Activated T-cell treated with anti-CD3 and anti-CD28 coated beads, Interleukin-2, amount 50 U/mL, for 72 hours (primary cell): ENCODE results near the gene CSMD2. TPM values are rescaled to one million over a fixed set of nuclear protein-coding genes. Genes with fewer than 3 reads are reported as not detected.

Experiments
- ATAC-seq, 2 donors: fragments of 150-1000 bp; cut with Tn5 transposase; replicated peaks in 1 of 2; 2 replicates each; pipeline ENCODE4 v1.10.0; 2021; ENCODE audit warnings: moderate library complexity in 2 of 2, mild to moderate bottlenecking in 1 of 2
- DNase-seq, 2 donors: peaks; one replicate each; pipeline ENCODE4 v3.0.0; 2021 to 2022; ENCODE audit warnings: mixed read lengths in 1 of 2
- H3K27ac Mint-ChIP-seq: one replicate; pipeline ENCODE4 v1.8.0; 2022; ENCODE audit warnings: mild to moderate bottlenecking, moderate library complexity, mixed read lengths
- H3K27me3 Mint-ChIP-seq: one replicate; pipeline ENCODE4 v1.8.0; 2022; ENCODE audit warnings: low read depth, mixed read lengths
- H3K36me3 Mint-ChIP-seq, 2 donors: one replicate each; pipeline ENCODE4 v1.8.0; 2022; ENCODE audit warnings: mixed read lengths in 2 of 2, mild to moderate bottlenecking in 1 of 2; ENCODE audit not compliant: insufficient read depth in 2 of 2
- H3K4me1 Mint-ChIP-seq: one replicate; pipeline ENCODE4 v1.8.0; 2022; ENCODE audit warnings: low read depth, mixed read lengths
- H3K4me3 Mint-ChIP-seq, 2 donors: one replicate each; pipeline ENCODE4 v1.8.0; 2022; ENCODE audit warnings: mild to moderate bottlenecking in 2 of 2, mixed read lengths in 2 of 2, moderate library complexity in 2 of 2
- H3K9me3 Mint-ChIP-seq, 2 donors: one replicate each; pipeline ENCODE4 v1.8.0; 2022; ENCODE audit warnings: mixed read lengths in 2 of 2
- total RNA-seq, 2 donors: library from RNA; stranded (reverse); gene quantifications; one replicate each; pipeline ENCODE4 v1.2.3, GENCODE V29; 2022

The CSMD2 gene
- total RNA-seq, 2 donors from 2014 or later, result not detected

DNA sequence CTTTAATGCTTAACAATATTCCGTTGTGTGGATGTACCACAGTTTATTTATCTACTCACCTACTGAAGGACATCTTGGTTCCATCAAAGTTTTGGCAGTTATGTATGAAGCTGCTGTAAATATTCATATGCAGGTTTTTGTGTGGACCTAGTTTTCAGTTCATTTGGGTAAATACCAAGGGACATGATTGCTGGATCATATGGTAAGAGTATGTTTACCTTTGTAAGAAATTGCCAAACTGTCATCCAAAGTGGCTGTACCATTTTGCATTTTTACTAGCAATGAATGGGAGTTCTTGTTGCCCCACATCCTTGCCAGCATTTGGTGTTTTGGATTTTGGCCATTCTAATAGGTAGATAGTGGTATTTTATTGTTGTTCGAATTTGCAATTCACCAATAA lies 682.6 kb downstream of the CSMD2 start:
- Mint-ChIP-seq H3K27me3 (no peaks in the 10 kb centered on the region), H3K36me3 (peaks cover 12 to 20% of the 10 kb centered on the region in 2 donors), H3K4me1 (no peaks in the 10 kb centered on the region), H3K27ac (no peak overlapping the region), H3K9me3 (peaks cover 0 to 10% of the 10 kb centered on the region in 2 donors), H3K4me3 (no peak overlapping the region)
- no peak for ATAC-seq
- DNase-seq, result no peak

DNA sequence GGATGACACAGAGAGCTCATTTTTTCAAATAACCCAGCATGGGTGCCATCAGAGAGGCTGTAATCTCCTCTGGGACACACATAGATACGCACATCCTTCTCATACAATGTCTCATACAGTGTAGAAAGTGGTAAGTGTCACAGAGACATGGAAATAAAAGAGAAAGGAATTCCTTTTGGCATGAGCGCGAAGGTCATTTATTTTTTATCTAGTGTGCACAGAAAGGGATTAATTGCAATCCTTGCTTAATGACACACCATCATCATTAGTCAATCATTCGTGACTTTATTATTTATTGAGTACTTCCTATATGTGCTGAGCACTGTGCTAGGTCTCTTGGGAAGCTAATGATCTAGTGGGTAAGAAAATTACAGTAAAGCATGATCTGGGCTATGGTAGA lies 687.6 kb downstream of the CSMD2 start:
- peaks cover 20% of the 10 kb centered on the region for H3K4me1 Mint-ChIP-seq
- ATAC-seq, result no peak

DNA sequence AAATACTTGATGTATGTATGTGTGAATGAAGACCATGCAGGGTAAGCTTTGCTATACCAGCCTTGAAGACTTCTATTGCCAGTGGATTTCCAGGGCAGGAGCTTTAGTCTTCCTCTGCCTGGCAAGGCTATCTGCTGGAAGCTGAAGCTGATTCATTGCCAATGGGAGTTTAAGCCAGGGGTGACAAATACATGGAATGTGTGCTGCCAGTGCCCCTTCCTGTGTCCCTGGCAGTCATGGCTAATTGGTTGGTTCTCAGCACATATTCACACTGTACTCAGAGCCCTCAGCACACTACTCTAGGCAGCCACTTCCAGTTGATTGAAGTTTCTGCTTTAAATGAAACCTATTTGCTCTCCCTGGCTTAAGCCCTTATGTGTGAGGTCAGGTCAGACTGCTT lies 691.1 kb downstream of the CSMD2 start:
- peaks cover 33% of the 10 kb centered on the region for H3K4me1 Mint-ChIP-seq
- ATAC-seq, result no peak
- DNase-seq, result no peak
- H3K9me3 Mint-ChIP-seq, result no peaks in the 10 kb centered on the region
- H3K4me3 Mint-ChIP-seq, result peak overlapping the region in 1 of 2 donors; percentile 86
- no peak overlapping the region for H3K27ac Mint-ChIP-seq
- no peaks in the 10 kb centered on the region for H3K36me3 Mint-ChIP-seq
- H3K27me3 Mint-ChIP-seq, result no peaks in the 10 kb centered on the region

More for the DNA sequence above, 687.6 kb downstream of the CSMD2 start:
- H3K36me3 Mint-ChIP-seq, result no peaks in the 10 kb centered on the region
- H3K4me3 Mint-ChIP-seq, result no peak overlapping the region
- no peaks in the 10 kb centered on the region for H3K27me3 Mint-ChIP-seq
- H3K27ac Mint-ChIP-seq, result no peak overlapping the region
- H3K9me3 Mint-ChIP-seq, result no peaks in the 10 kb centered on the region
- DNase-seq, result no peak

DNA sequence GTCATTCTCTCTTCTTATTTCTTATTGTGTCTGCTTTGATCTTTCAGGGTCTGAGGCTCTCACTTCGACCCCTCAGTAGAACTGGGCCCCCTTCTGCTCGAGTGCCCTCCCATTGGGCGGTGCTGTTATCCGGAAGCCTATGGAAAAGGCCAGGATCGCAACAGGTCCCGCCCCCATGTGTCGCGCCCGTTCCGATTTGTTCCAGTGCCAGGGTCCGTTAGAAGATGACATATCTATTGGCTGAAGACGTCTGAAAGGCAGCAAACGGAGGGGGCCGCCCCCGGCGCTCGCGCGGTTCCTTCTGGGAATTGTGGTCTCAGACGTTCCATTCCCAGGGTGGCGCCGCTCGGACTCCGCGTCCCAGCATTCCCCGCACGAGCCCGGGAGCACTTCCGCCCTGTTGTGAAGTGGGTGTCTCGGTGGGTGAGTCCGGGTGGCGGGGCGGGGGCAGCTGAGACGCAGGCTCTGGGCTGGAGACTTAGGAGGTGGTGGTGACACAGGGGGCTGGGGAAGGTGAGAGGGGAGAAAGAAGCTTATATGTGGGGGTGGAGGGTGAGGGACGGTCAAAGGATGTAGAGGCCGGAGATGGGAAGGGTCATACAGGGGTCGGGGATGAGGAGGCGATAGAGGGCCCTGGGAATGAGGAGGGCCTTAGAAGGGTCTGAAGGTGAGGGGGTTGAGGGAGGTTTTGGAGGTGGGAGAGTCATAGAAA lies 692.6 kb downstream of the CSMD2 start, which contains the start of gene ZSCAN20:
Gene ZSCAN20, plus strand, starts transcription at position 377 of the 712 bp plus-strand sequence. CDS start 6,644 bp downstream, outside the sequence.
- H3K4me1 Mint-ChIP-seq, result peaks cover 33% of the 10 kb centered on the region
- H3K9me3 Mint-ChIP-seq, result no peaks in the 10 kb centered on the region
- peak within 1 kb of the TSS; percentile 84 for H3K27ac Mint-ChIP-seq
- H3K4me3 Mint-ChIP-seq, result peak within 1 kb of the TSS; percentile 86 to 90
- DNase-seq (peak; percentile 89 to 90), ATAC-seq (peak; percentile 96)
- H3K27me3 Mint-ChIP-seq, result no peaks in the 10 kb centered on the region
- H3K36me3 Mint-ChIP-seq, result no peaks in the 10 kb centered on the region

DNA sequence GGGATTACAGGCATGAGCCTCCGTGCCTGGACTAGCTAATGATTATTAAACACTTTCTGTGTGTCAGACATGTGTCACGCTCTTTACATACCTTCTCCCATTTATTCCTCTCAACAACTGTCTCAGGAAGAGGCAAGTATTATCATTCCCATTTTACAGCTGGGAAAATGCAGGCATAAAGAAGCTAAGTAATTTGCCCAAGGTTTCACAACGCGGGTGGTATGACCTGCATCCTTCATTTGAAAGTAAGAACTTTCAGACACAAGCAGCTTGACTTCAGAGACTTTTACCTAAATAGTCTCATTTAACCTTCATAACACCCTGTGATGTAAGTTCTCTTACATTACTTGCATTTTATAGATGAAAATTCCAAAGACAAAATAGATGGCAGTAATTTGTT lies 693.6 kb downstream of the CSMD2 start:
- H3K36me3 Mint-ChIP-seq, result no peaks in the 10 kb centered on the region
- peaks cover 33% of the 10 kb centered on the region for H3K4me1 Mint-ChIP-seq
- no peak overlapping the region for H3K27ac Mint-ChIP-seq
- DNase-seq (no peak), ATAC-seq (no peak)
- H3K9me3 Mint-ChIP-seq, result no peaks in the 10 kb centered on the region
- H3K4me3 Mint-ChIP-seq, result peak overlapping the region; percentile 27 to 44
- no peaks in the 10 kb centered on the region for H3K27me3 Mint-ChIP-seq

DNA sequence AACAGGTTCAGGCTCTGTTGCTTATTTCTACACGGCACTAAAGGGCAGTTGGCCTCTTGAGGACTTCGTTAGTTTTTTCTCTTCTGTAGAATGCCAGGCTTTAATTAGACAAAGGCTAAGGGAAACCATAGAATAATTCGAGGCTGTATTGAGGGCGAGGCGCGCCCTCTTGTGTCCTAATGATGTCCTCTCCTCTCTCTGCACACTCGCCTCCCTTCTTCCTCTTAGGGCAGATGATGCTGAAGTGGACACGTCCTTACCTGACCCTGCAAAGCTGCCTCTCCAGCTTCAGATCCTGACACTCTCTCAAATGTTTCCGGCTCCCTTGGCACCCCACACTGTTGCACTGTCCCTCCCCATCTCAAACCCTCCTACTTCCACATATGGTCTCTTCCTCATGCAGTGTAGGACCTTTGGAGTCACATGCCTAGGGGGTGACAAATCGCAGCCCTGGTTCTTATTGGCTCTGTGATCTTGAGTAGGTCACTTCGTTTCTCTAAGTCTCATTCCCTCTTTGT lies 694.5 kb downstream of the CSMD2 start:
- peaks cover 33% of the 10 kb centered on the region for H3K4me1 Mint-ChIP-seq
- H3K27ac Mint-ChIP-seq, result peak overlapping the region; percentile 31
- H3K36me3 Mint-ChIP-seq, result no peaks in the 10 kb centered on the region
- no peaks in the 10 kb centered on the region for H3K27me3 Mint-ChIP-seq
- DNase-seq (peak; percentile 57 to 66), ATAC-seq (peak; percentile 51 to 54)
- H3K9me3 Mint-ChIP-seq, result no peaks in the 10 kb centered on the region
- H3K4me3 Mint-ChIP-seq, result peak overlapping the region in 1 of 2 donors; percentile 52

DNA sequence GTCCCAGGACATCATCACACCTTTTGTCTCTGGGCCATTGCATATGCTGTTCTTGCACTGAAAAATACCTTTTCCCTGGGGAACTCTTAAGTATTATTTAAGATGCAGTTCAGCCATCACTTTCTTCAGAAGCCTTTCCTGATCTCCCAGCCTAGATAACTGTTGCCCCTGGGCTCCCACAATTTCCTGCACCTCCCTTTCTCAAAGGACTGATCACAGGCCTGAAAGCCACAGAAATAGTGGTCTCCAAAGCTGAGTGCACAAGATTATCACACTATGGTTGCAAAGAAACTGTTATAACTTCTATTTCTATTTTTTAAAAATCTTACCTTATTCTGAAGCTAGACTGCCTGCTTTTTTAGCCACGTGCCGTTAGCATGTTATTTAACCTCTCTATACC lies 695.3 kb downstream of the CSMD2 start:
- no peaks in the 10 kb centered on the region for H3K36me3 Mint-ChIP-seq
- no peaks in the 10 kb centered on the region for H3K27me3 Mint-ChIP-seq
- no peak overlapping the region for H3K4me3 Mint-ChIP-seq
- no peak overlapping the region for H3K27ac Mint-ChIP-seq
- H3K4me1 Mint-ChIP-seq, result peaks cover 33% of the 10 kb centered on the region
- no peaks in the 10 kb centered on the region for H3K9me3 Mint-ChIP-seq
- ATAC-seq (no peak), DNase-seq (no peak)

DNA sequence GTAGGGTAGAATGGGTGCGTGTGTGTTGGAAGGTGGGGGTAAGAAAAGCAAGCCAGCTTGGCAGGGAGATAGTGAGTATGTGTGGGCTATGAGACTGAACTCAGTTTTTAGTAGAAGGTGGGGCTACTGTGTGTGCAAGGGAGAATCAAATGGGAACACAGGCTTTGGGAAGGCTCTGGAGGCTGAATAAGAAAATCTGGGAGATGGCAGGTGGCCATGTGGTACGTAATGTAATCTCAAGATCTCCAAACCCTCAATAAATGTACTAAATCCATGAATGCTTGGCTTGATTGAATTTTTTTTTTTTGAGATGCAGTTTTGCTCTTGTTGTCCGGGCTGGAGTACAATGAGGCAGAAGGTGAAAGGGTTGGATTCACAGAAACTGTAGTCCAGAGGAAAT lies 696.1 kb downstream of the CSMD2 start:
- no peaks in the 10 kb centered on the region for H3K27me3 Mint-ChIP-seq
- no peak overlapping the region for H3K27ac Mint-ChIP-seq
- peaks cover 28% of the 10 kb centered on the region for H3K4me1 Mint-ChIP-seq
- DNase-seq (no peak), ATAC-seq (no peak)
- H3K36me3 Mint-ChIP-seq, result no peaks in the 10 kb centered on the region
- H3K9me3 Mint-ChIP-seq, result no peaks in the 10 kb centered on the region
- no peak overlapping the region for H3K4me3 Mint-ChIP-seq

DNA sequence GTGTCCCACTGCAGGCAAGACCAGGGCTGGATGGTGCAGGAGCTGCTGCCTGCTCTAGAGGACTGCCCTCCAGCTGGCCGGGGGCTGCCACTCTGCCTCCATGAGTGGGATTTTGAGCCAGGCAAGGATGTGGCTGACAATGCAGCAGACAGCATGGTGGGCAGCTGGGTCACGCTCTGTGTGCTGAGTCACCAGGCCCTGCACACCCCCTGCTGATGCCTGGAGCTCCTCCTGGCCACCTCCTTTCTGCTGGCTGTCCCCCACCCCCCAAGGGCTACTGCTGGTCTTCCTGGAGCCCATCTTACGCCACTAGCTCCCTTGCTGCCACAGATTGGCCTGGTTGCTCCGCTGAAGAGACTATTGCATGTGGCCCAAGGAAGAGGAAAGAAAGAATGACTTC lies 696.5 kb downstream of the CSMD2 start:
- Mint-ChIP-seq H3K4me3 (no peak overlapping the region), H3K9me3 (no peaks in the 10 kb centered on the region), H3K27me3 (no peaks in the 10 kb centered on the region), H3K4me1 (peaks cover 24% of the 10 kb centered on the region), H3K36me3 (no peaks in the 10 kb centered on the region), H3K27ac (no peak overlapping the region)
- ATAC-seq, result no peak
- DNase-seq, result no peak

DNA sequence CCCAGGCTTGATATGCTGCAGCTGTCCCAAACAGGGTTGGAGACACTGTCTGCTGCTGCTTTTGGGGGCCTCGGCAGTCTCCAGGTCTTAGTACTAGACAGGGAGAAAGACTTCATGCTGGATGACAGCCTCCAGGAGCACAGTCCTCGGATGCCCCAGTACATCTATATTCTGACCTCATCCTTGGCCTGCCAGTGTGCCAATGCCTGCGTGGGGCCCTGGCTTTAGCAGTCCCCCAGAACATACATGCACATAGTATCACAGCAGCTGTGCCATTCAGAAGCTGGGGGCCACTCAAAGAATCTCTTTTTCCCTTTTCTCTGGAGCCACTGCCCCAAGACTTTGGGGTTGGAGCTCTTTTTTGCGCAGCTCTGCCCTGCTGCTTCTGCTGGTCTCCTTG lies 697.0 kb downstream of the CSMD2 start:
- no peak for ATAC-seq
- no peak for DNase-seq
- H3K4me1 Mint-ChIP-seq, result peaks cover 19% of the 10 kb centered on the region
- no peak overlapping the region for H3K27ac Mint-ChIP-seq
- H3K36me3 Mint-ChIP-seq, result no peaks in the 10 kb centered on the region
- H3K4me3 Mint-ChIP-seq, result no peak overlapping the region
- H3K9me3 Mint-ChIP-seq, result no peaks in the 10 kb centered on the region
- H3K27me3 Mint-ChIP-seq, result no peaks in the 10 kb centered on the region

DNA sequence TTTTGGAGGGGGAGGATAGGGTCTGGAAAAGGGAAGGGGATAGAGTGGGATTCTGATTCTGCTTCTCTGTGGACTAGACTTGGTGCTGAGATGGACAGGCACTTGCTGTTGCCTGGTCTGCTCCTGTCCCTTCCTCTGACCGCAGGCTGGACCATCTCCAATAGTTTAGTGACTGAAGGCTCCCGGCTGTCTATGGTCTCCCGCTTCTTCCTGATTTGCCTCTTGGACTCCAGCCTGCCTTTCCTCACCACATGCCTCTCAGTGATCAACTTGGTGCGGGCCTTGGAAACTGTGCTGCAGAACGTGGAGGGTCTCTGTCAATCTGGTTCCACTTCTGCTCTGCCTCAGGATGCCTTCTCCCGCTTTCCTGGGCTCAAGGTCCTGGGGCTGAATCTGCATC lies 698.9 kb downstream of the CSMD2 start:
- DNase-seq (no peak), ATAC-seq (no peak)
- Mint-ChIP-seq H3K36me3 (no peaks in the 10 kb centered on the region), H3K9me3 (no peaks in the 10 kb centered on the region), H3K4me3 (no peak overlapping the region), H3K4me1 (peaks cover 7% of the 10 kb centered on the region), H3K27me3 (no peaks in the 10 kb centered on the region), H3K27ac (no peak overlapping the region)

DNA sequence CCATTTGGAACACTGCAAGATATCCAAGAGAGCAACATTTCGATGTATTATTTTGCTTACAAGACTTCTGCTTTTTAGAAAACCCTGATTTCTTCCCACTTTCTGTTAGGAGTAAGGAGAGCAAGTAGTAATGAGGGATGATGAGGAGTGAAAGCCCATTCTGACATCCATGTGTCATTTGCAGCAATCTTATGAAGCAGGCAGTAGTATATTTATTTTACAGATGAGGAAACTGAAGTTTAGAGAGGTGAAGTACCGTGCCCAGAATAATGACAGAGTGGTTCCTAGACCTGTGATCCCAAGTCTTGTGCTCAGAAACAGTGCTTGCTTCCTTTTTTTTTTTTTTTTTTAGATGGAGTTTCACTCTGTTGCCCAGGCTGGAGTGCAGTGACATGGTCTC lies 699.7 kb downstream of the CSMD2 start:
- DNase-seq (no peak), ATAC-seq (no peak)
- no peaks in the 10 kb centered on the region for H3K36me3 Mint-ChIP-seq
- H3K9me3 Mint-ChIP-seq, result no peaks in the 10 kb centered on the region
- no peak overlapping the region for H3K27ac Mint-ChIP-seq
- H3K4me3 Mint-ChIP-seq, result no peak overlapping the region
- H3K4me1 Mint-ChIP-seq, result peaks cover under 1% of the 10 kb centered on the region
- no peaks in the 10 kb centered on the region for H3K27me3 Mint-ChIP-seq

DNA sequence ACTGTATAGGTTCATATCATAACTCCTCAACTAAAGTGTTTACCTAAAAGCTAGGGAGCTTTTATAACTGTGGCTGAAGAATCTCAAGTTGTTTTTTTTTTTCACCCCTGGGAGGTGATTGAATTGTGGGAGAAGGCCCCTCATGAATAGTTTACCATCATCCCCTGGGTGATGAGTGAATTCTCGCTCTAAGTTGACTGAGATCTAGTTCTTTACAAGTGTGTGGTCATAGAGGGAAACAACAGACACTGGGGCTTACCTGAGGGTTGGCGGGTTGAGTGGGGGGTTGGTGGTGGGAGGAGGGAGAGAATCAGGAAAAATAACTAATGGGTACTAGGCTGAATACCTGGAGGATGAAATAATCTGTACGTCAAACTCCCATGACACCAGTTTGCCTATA lies 700.5 kb downstream of the CSMD2 start:
- no peak overlapping the region for H3K4me3 Mint-ChIP-seq
- H3K36me3 Mint-ChIP-seq, result no peaks in the 10 kb centered on the region
- H3K9me3 Mint-ChIP-seq, result no peaks in the 10 kb centered on the region
- DNase-seq (no peak), ATAC-seq (peak; percentile 31 to 58)
- no peak overlapping the region for H3K27ac Mint-ChIP-seq
- no peaks in the 10 kb centered on the region for H3K27me3 Mint-ChIP-seq
- H3K4me1 Mint-ChIP-seq, result no peaks in the 10 kb centered on the region
